Measurements from ENCODE around the gene PDCD1. TPM values are rescaled to one million over a fixed set of nuclear protein-coding genes. Genes with fewer than 3 reads are reported as not detected.

PDCD1 gene
- total and polyA plus RNA-seq, 2 donors (not counting 1 experiment from before 2014, with no cell fraction given) = 0.28 to 1.3 TPM

DNA sequence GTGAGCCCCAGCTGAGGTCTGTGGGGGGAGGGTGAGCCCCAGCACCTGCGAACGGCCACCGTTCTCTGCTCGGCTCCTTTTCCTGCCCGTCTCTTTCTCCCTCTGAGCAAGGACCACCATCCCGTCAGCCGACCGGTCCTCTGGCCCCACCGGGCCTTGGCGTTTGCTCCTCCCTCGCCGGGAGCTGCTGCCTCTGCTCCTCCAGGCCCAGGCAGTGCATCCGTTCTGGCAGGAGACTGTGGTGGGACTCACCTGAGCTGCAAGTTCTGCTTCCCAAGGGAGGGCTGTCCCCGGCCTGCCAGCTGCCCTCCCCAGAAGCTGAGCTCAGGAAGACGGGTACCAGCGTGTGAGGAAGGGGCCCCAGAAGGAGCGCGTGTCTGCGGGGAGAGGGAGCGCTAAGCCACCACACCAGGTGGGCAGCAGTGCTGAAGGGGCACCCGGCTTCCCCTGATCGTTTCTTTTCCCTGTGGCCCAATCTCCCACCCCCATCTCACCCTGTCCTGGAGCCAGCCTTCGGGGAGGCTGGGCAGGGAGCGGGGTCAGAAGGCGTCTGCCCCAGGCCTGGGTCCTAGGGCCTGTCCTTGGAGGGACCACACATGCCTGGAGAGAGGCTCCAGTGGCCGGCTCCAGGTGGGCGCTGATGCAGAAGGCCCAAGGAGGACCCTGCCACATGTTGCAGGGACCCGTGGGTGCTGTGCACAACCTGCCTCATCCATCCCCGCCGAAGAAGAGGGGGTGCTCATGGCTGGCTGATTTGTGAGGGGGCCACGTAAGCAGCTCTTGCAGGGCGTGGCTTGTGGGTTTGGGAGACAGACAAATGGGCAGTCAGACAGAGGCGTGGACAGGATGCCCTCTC, 8.3 kb upstream of the PDCD1 start:
- peaks cover 22% of the 10 kb centered on the region for H3K27me3 Mint-ChIP-seq
- Histone ChIP-seq H4K20me1 (ENCODE audit: control insufficient read depth, insufficient read depth, low read length, poor library complexity, severe bottlenecking) (no peaks in the 10 kb centered on the region), H3K36me3 (replicated peaks in 1 of 2; ENCODE audit: control extremely low read depth in 1 of 2, control insufficient read depth in 1 of 2, extremely low read depth in 1 of 2, insufficient read depth in 2 of 2, low read length in 1 of 2) (no peaks in the 10 kb centered on the region), H3K4me3 (ENCODE audit: control extremely low read depth in 1 of 5, extremely low read depth in 1 of 5, insufficient read depth in 1 of 5, low read depth in 2 of 5, low read length in 4 of 5) (no peak overlapping the region), H3K4me2 (replicated peaks; ENCODE audit: low read depth, low read length, poor library complexity, severe bottlenecking) (no peak overlapping the region), H3K4me1 (ENCODE audit: control insufficient read depth in 2 of 2, insufficient read depth in 2 of 2, low read length in 2 of 2) (peaks cover 27 to 46% of the 10 kb centered on the region in 2 donors), H2AFZ (ENCODE audit: insufficient read depth, low read depth, low read length, poor library complexity, severe bottlenecking) (no peak overlapping the region), H3K27me3 (replicated peaks in 1 of 4; ENCODE audit: control extremely low read depth in 1 of 4, control insufficient read depth in 3 of 4, insufficient read depth in 4 of 4, low read length in 3 of 4) (peaks cover 0 to 56% (median 38%) of the 10 kb centered on the region in 4 experiments), H3K9ac (ENCODE audit: low read length) (no peak overlapping the region), H3K9me3 (ENCODE audit: control extremely low read depth in 1 of 3, control insufficient read depth in 2 of 3, insufficient read depth in 1 of 3, low read length in 2 of 3) (peaks cover 0 to 19% (median 0%) of the 10 kb centered on the region in 3 donors), H3K27ac (ENCODE audit: low read length in 2 of 2) (no peak overlapping the region), H3K79me2 (ENCODE audit: control insufficient read depth, insufficient read depth, low read length) (no peaks in the 10 kb centered on the region)
- intact Hi-C loops (cut with micrococcal nuclease) = no loop called here
- H3K4me3 Mint-ChIP-seq = no peak overlapping the region
- ChIA-PET POLR2A (no interaction called here), CTCF (interaction anchor here (1.7 kb wide), 1 partner anchor 11 kb away, joined by 6 read pairs; no protein-coding TSS in a partner anchor)
- DNase-seq = no peak
- H3K4me1 Mint-ChIP-seq = peaks cover 32% of the 10 kb centered on the region
- WGBS (ENCODE audit: insufficient coverage) = 34% methylated on average over 33 of the region's 33 CpGs
- TF ChIP-seq, protein P1, sequence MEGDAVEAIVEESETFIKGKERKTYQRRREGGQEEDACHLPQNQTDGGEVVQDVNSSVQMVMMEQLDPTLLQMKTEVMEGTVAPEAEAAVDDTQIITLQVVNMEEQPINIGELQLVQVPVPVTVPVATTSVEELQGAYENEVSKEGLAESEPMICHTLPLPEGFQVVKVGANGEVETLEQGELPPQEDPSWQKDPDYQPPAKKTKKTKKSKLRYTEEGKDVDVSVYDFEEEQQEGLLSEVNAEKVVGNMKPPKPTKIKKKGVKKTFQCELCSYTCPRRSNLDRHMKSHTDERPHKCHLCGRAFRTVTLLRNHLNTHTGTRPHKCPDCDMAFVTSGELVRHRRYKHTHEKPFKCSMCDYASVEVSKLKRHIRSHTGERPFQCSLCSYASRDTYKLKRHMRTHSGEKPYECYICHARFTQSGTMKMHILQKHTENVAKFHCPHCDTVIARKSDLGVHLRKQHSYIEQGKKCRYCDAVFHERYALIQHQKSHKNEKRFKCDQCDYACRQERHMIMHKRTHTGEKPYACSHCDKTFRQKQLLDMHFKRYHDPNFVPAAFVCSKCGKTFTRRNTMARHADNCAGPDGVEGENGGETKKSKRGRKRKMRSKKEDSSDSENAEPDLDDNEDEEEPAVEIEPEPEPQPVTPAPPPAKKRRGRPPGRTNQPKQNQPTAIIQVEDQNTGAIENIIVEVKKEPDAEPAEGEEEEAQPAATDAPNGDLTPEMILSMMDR (IDR thresholded peaks at IDR 0.05) = no peak
- no peak for TF ChIP-seq EZH2 (IDR thresholded peaks at IDR 0.05; ENCODE audit: borderline replicate concordance, insufficient read depth, low read depth, low read length, poor library complexity, severe bottlenecking)
- ATAC-seq (ENCODE audit: low read depth) = no peak
- no peaks in the 10 kb centered on the region for H3K9me3 Mint-ChIP-seq (ENCODE audit: insufficient read depth)
- H3K27ac Mint-ChIP-seq = no peak overlapping the region
